ENCODE data around the gene THBS4.

The THBS4 gene

GRCh38 chr5:80036615-80037014 lies 1.5 kb downstream of the THBS4 start:
- no peaks in the 10 kb centered on the region for H3K4me1 ChIP-seq (ENCODE audit: low read length)
- H3K9me2 ChIP-seq (replicated peaks; ENCODE audit: insufficient read depth, low read length), result no peaks in the 10 kb centered on the region
- no peak overlapping the region for H2AFZ ChIP-seq (ENCODE audit: low read length)
- no peaks in the 10 kb centered on the region for H3K27me3 ChIP-seq (replicated peaks; ENCODE audit: insufficient read depth, low read length)
- H3K36me3 ChIP-seq (replicated peaks; ENCODE audit: insufficient read depth, low read length), result no peaks in the 10 kb centered on the region
- H3K4me3 ChIP-seq (ENCODE audit: low read length), result no peak overlapping the region
- H3K4me2 ChIP-seq (ENCODE audit: low read depth, low read length), result no peak overlapping the region
- DNase-seq, result no peak
- H3K79me2 ChIP-seq (ENCODE audit: low read length), result no peaks in the 10 kb centered on the region
- no peaks in the 10 kb centered on the region for H3F3A ChIP-seq (ENCODE audit: insufficient read depth, low read length)
- H3K9me3 ChIP-seq (replicated peaks; ENCODE audit: insufficient read depth, low read length), result no peaks in the 10 kb centered on the region
- no peak overlapping the region for H3K27ac ChIP-seq (ENCODE audit: low read length)
- H3K9ac ChIP-seq (ENCODE audit: low read length), result no peak overlapping the region
- no peak for TF ChIP-seq EZH2 (optimal IDR thresholded peaks at IDR 0.05; ENCODE audit: low read depth, low read length)
- no peak for TF ChIP-seq CTCF (IDR thresholded peaks at IDR 0.05; ENCODE audit: low read length)
- no peak for TF ChIP-seq EZH2phosphoT487 (IDR thresholded peaks at IDR 0.05; ENCODE audit: low read length)
- no peaks in the 10 kb centered on the region for H4K20me1 ChIP-seq (ENCODE audit: insufficient read depth, low read length)

- no peaks in the 10 kb centered on the region for H3K9me2 ChIP-seq (replicated peaks; ENCODE audit: insufficient read depth, low read length)
- H3K4me2 ChIP-seq (ENCODE audit: low read depth, low read length), result no peak overlapping the region
- H3K9me3 ChIP-seq (replicated peaks; ENCODE audit: insufficient read depth, low read length), result no peaks in the 10 kb centered on the region
- no peak overlapping the region for H2AFZ ChIP-seq (ENCODE audit: low read length)
- H3F3A ChIP-seq (ENCODE audit: insufficient read depth, low read length), result no peaks in the 10 kb centered on the region
- H3K79me2 ChIP-seq (ENCODE audit: low read length), result no peaks in the 10 kb centered on the region
- TF ChIP-seq CTCF (IDR thresholded peaks at IDR 0.05; ENCODE audit: low read length) (no peak), EZH2 (optimal IDR thresholded peaks at IDR 0.05; ENCODE audit: low read depth, low read length) (no peak), EZH2phosphoT487 (IDR thresholded peaks at IDR 0.05; ENCODE audit: low read length) (no peak)
- no peaks in the 10 kb centered on the region for H4K20me1 ChIP-seq (ENCODE audit: insufficient read depth, low read length)
- no peaks in the 10 kb centered on the region for H3K27me3 ChIP-seq (replicated peaks; ENCODE audit: insufficient read depth, low read length)
- no peak for DNase-seq
- H3K27ac ChIP-seq (ENCODE audit: low read length), result no peak overlapping the region
- no peaks in the 10 kb centered on the region for H3K36me3 ChIP-seq (replicated peaks; ENCODE audit: insufficient read depth, low read length)
- no peak overlapping the region for H3K9ac ChIP-seq (ENCODE audit: low read length)
- no peak overlapping the region for H3K4me3 ChIP-seq (ENCODE audit: low read length)
- no peaks in the 10 kb centered on the region for H3K4me1 ChIP-seq (ENCODE audit: low read length)
Observed at GRCh38 chr5:80037366-80037765, 2.2 kb downstream of the THBS4 start.

DNA sequence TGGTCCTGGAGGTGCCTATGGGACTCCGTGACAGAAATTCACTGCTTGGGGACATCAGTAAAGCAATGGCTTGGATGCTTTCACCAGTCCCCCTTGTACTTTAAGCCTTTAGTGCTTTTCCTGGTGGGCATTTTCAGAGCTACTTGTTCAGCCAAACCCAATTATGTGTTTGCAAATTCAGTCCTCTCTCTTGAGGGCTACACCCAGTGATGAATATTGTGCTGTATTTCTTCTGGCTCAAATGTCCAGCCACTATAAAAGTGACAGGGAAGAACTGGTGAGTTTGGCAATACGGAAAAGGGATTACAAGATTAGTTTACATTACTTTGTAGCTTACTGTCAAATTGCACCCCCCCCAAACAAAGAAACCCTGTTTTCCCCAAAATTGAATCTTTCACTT lies 4.5 kb downstream of the THBS4 start:
- TF ChIP-seq CTCF (IDR thresholded peaks at IDR 0.05; ENCODE audit: low read length) (no peak), EZH2 (optimal IDR thresholded peaks at IDR 0.05; ENCODE audit: low read depth, low read length) (no peak), EZH2phosphoT487 (IDR thresholded peaks at IDR 0.05; ENCODE audit: low read length) (no peak)
- no peaks in the 10 kb centered on the region for H3K79me2 ChIP-seq (ENCODE audit: low read length)
- H2AFZ ChIP-seq (ENCODE audit: low read length), result no peak overlapping the region
- H3K9me2 ChIP-seq (replicated peaks; ENCODE audit: insufficient read depth, low read length), result no peaks in the 10 kb centered on the region
- H4K20me1 ChIP-seq (ENCODE audit: insufficient read depth, low read length), result no peaks in the 10 kb centered on the region
- no peak overlapping the region for H3K4me2 ChIP-seq (ENCODE audit: low read depth, low read length)
- no peak overlapping the region for H3K27ac ChIP-seq (ENCODE audit: low read length)
- no peaks in the 10 kb centered on the region for H3K4me1 ChIP-seq (ENCODE audit: low read length)
- H3K4me3 ChIP-seq (ENCODE audit: low read length), result no peak overlapping the region
- no peaks in the 10 kb centered on the region for H3K27me3 ChIP-seq (replicated peaks; ENCODE audit: insufficient read depth, low read length)
- H3F3A ChIP-seq (ENCODE audit: insufficient read depth, low read length), result no peaks in the 10 kb centered on the region
- no peak for DNase-seq
- H3K9ac ChIP-seq (ENCODE audit: low read length), result no peak overlapping the region
- no peaks in the 10 kb centered on the region for H3K9me3 ChIP-seq (replicated peaks; ENCODE audit: insufficient read depth, low read length)
- H3K36me3 ChIP-seq (replicated peaks; ENCODE audit: insufficient read depth, low read length), result no peaks in the 10 kb centered on the region
